Measurements from ENCODE around the gene ETV3.

Gene ETV3

GRCh38 chr1:157111396-157112165 lies 26.6 kb downstream of the ETV3 start:
- in situ Hi-C loops (cut with HindIII; ENCODE audit: low sequenced_read_pairs), result no loop called here
- TF ChIP-seq CTCF (IDR thresholded peaks at IDR 0.05; ENCODE audit: low read depth, low read length, missing control alignments), result no peak
- H3K4me3 ChIP-seq (ENCODE audit: low read depth, low read length), result no peak overlapping the region
- no peak for DNase-seq (ENCODE audit: low read depth)

- no peak for TF ChIP-seq CTCF (IDR thresholded peaks at IDR 0.05; ENCODE audit: low read depth, low read length, missing control alignments)
- in situ Hi-C loops (cut with HindIII; ENCODE audit: low sequenced_read_pairs), result no loop called here
- no peak for DNase-seq (ENCODE audit: low read depth)
Measured at GRCh38 chr1:157110686-157111085, 27.5 kb downstream of the ETV3 start.

GRCh38 chr1:157110003-157110402 lies 28.2 kb downstream of the ETV3 start:
- no peak for TF ChIP-seq CTCF (IDR thresholded peaks at IDR 0.05; ENCODE audit: low read depth, low read length, missing control alignments)
- no peak for DNase-seq (ENCODE audit: low read depth)
- in situ Hi-C loops (cut with HindIII; ENCODE audit: low sequenced_read_pairs), result no loop called here
- H3K4me3 ChIP-seq (ENCODE audit: low read depth, low read length), result no peak overlapping the region

More at GRCh38 chr1:157110686-157111085, 27.5 kb downstream of the ETV3 start:
- no peak overlapping the region for H3K4me3 ChIP-seq (ENCODE audit: low read depth, low read length)

GRCh38 chr1:157108448-157108847 lies 29.7 kb downstream of the ETV3 start:
- no peak for DNase-seq (ENCODE audit: low read depth)
- H3K4me3 ChIP-seq (ENCODE audit: low read depth, low read length), result no peak overlapping the region
- TF ChIP-seq CTCF (IDR thresholded peaks at IDR 0.05; ENCODE audit: low read depth, low read length, missing control alignments), result no peak
- in situ Hi-C loops (cut with HindIII; ENCODE audit: low sequenced_read_pairs), result no loop called here

- no peak for TF ChIP-seq CTCF (IDR thresholded peaks at IDR 0.05; ENCODE audit: low read depth, low read length, missing control alignments)
- in situ Hi-C loops (cut with HindIII; ENCODE audit: low sequenced_read_pairs), result no loop called here
- no peak overlapping the region for H3K4me3 ChIP-seq (ENCODE audit: low read depth, low read length)
- DNase-seq (ENCODE audit: low read depth), result no peak
Measured at GRCh38 chr1:157107702-157108101, 30.5 kb downstream of the ETV3 start.

GRCh38 chr1:157106813-157107189 lies 31.4 kb downstream of the ETV3 start:
- in situ Hi-C loops (cut with HindIII; ENCODE audit: low sequenced_read_pairs), result no loop called here
- no peak overlapping the region for H3K4me3 ChIP-seq (ENCODE audit: low read depth, low read length)
- TF ChIP-seq CTCF (IDR thresholded peaks at IDR 0.05; ENCODE audit: low read depth, low read length, missing control alignments), result no peak
- no peak for DNase-seq (ENCODE audit: low read depth)

Measured in astrocyte of the cerebellum (primary cell).